Fibroblast of mammary gland (primary cell): ENCODE results near the gene GET4.

Source experiments
- DNase-seq: peaks from one replicate; pipeline ENCODE4 v3.0.0-alpha.2; 2010; ENCODE audit warnings: low read depth
- H3K4me3 ChIP-seq: 2 replicates; pipeline ENCODE4 v1.5.1; 2011; ENCODE audit warnings: low read depth, mild to moderate bottlenecking, low read length, moderate library complexity; ENCODE audit not compliant: control insufficient read depth
- TF ChIP-seq, protein P1 (sequence below): conservative IDR thresholded peaks from 2 replicates; pipeline ENCODE4 v1.5.1; 2011; ENCODE audit warnings: low read depth, low read length, inconsistent platforms; ENCODE audit not compliant: control insufficient read depth, insufficient read depth

The GET4 gene

DNA sequence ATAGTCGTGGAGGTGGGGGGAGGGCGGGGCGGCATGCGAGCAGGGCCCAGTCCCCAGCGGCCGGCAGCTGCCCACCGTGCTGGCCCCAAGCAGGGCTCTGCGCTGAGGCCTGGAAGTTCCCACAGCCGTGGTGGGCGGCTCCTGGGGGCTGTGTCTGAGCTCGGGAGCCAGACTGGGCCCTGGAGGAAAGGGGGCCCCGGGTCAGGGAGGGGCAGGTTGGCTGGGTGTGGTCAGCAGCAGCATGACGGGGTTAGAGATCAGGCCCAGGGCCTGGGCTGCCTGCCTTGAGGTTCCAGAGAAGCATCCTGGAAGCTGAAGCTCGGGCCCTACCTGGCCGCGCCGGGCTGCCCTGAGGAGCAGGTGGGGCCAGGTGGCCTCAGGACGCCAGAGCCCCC is 22.1 kb downstream of the GET4 start:
- DNase-seq, result no peak
- TF ChIP-seq, protein P1, sequence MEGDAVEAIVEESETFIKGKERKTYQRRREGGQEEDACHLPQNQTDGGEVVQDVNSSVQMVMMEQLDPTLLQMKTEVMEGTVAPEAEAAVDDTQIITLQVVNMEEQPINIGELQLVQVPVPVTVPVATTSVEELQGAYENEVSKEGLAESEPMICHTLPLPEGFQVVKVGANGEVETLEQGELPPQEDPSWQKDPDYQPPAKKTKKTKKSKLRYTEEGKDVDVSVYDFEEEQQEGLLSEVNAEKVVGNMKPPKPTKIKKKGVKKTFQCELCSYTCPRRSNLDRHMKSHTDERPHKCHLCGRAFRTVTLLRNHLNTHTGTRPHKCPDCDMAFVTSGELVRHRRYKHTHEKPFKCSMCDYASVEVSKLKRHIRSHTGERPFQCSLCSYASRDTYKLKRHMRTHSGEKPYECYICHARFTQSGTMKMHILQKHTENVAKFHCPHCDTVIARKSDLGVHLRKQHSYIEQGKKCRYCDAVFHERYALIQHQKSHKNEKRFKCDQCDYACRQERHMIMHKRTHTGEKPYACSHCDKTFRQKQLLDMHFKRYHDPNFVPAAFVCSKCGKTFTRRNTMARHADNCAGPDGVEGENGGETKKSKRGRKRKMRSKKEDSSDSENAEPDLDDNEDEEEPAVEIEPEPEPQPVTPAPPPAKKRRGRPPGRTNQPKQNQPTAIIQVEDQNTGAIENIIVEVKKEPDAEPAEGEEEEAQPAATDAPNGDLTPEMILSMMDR, result no peak
- H3K4me3 ChIP-seq, result no peak overlapping the region

DNA sequence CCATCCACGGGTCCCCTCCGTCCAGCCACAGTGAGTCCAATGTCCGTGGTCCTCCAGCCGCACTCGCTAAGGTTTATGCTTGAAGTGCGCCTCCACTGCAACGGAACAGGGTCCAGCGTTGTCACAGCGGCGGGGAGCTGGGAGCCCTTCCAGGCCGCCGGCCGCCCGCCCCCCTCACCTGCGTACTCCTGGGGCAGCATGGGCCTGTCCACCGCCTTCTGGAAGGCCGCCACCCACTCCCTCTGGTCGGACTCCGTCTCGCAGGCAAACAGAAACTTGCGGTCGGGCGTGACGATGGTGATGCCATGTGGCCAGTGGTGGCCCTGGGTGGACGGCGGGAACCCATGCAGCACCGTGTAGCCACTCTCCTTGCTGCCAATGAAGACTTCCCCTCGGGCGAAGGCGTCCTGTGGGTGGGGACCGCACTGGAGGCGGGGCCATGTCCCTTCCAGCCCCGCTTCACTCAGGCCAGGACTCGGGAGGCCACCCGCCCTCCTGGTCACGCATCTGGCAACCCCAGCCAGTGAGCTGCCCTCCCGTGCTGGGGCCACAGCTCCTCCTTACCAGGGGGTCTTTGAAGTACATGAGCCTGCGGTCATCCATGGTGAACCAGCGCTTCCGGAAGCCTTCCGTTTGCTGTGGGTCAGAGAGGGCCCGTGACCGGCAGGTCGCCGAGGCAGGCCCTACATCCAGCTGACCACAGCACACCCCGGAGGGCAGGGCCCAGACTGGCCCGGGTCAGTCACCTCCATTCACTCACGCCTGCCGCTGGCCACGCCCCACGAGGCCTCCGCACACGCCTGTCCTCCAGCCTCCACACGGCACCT is 22.7 kb downstream of the GET4 start:
- H3K4me3 ChIP-seq, result no peak overlapping the region
- DNase-seq, result no peak
- TF ChIP-seq, protein P1, result no peak

DNA sequence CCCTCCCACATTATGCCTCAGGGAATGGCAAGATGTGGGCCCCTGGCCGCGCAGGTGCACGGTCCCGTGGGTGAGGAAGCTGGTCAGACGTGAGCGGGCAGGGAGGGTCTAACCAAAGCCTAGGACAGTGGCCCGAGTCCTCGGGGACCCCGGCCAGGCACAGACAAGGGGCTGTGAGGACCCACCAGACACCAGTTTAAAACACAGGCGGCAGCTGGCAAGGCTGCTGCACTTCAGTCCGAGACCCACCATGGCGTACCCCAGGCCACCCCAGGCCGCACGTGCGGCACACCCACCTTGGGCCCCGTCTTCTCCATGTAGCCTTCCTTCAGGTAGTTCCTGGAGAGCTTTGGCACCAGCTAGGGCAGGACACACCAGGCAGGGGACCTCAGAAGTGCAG is 23.5 kb downstream of the GET4 start:
- TF ChIP-seq, protein P1, result no peak
- DNase-seq, result no peak

DNA sequence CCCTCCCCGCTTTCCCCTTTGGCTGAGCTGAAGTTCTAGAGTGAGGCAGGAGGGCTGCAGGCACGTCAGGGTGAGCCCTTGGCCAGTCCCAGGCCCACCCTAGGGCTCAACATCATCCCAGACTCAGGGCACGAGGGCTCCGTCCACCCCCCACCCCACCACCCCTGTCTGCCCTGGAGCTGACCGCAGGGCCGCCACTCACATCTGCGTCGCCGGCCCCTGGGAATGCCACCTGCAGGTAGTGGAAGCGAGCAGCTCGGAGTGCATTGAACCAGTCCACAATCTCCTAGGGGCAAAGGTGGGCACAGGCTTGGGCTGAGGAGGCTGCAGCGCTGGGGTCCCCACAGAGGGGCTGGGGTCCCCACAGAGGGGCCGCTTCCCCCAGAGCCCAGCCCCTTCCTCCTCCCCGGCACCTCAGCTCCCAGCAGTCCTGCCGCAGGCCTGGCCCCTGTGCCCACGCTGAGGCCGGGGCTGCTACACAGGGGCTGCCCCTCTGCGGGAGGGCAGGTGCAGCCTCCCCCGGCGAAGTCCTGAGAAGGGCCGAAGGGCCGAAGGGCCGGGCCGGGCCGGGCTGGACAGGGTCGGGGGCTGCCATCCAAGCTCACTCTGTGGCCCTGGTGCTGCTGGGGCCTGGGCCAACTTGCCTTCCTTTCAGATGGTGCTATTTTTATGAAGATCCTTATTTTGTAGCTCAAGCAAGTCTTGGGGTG is 24.1 kb downstream of the GET4 start:
- DNase-seq, result no peak
- TF ChIP-seq, protein P1, result no peak
- H3K4me3 ChIP-seq, result no peak overlapping the region

More for the DNA sequence above, 23.5 kb downstream of the GET4 start:
- no peak overlapping the region for H3K4me3 ChIP-seq

DNA sequence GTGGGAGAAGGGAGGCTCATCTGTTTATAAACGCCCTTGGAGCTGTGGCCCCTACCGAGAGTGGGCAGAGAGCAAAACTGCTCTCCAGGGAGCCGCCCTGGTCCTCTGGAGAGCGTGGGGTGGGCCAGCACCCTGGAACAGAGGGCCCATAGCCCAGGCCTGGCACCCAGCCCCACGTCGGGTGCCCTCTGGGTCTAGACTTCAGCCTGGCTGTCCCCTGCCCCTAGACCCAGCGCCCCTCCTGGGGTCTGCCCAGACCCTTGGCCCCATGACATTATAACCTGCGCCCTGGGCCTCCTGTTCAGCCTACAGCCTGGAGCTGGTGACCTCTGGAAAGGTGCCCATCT is 24.7 kb downstream of the GET4 start:
- DNase-seq, result no peak
- TF ChIP-seq, protein P1, result no peak
- H3K4me3 ChIP-seq, result no peak overlapping the region

DNA sequence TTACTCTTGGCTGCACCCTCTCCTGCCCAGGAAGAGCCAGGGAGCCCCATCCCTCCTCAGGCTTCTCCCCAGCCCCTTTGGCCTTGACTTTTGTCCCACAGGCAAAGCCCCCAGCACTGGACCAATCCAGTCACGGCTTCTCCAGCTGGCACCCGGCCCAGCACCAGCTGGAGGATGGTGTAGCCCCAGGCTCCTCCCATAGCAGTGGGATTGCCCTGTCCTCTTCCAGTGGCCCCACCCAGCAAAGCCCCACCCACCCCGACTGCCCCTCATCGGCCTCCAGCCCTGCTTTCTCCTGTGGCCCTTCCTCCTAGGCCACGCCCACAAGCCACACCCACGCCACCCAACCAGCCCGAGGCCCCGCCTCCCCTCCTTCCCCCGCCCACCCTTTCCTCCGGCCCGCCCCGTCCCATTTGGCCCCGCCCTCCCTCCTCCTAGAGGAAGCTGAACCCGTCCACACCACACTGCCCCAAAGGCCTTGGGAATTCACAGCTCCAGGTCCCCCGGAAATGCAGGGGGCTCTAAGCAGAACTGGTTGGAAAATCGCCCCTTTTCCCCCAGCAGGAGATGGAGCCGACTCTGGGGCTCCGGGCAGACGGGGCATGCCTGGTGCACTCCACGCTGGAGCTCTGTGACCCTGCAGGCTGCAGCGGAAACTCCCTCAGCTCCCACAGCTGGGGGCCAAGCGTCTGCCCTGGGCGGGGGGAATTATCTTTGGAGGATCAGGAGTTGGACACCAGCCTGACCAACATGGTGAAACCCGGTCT is 25.2 kb downstream of the GET4 start:
- no peak overlapping the region for H3K4me3 ChIP-seq
- TF ChIP-seq, protein P1, result no peak
- DNase-seq, result peak; percentile 88
